Fibroblast of gingiva (primary cell): Measurements from ENCODE around the gene DENND6A.
"Not testable (repeated sequence)": the region's sequence is repeated elsewhere in the genome, so short reads cannot be mapped to it uniquely, and the experiment has no call there.

ENCODE experiments used
- DNase-seq: peaks from one replicate; pipeline ENCODE4 v3.0.0-alpha.2; 2011; ENCODE audit warnings: low read depth

DENND6A gene

DNA sequence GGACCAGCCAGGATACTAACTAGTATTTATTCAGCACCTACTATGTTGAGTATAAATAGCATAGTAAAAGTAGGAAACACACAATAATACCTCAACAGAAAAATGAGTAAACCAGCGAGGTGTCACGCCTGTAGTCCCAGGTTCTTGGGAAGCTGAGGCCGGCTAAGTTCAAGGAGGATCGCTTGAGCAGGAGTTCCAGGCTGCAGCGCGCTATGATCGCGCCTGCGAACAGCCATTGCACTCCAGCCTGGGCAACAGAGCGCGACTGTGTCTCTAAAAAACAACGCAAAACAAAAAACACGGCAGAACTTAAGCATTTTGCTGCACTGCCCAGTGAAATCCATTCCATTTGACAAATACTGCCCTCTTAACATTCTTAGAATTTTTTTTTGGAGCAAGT is 1.3 kb upstream of the DENND6A start:
- no peak for DNase-seq

DNA sequence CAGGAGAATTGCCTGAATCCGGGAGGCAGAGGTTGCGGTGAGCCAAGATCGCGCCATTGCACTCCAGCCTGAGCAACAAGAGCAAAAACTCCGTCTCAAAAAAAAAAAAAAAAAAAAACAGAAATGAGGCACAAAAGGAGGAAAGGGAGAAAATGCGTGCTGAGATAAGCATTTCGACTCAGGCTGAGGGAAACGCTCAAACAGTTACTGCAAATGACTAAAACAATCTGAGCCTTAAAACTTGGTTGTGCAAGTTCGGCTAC is 813 bp downstream of the DENND6A start:
- not testable (repeated sequence) for DNase-seq

DNA sequence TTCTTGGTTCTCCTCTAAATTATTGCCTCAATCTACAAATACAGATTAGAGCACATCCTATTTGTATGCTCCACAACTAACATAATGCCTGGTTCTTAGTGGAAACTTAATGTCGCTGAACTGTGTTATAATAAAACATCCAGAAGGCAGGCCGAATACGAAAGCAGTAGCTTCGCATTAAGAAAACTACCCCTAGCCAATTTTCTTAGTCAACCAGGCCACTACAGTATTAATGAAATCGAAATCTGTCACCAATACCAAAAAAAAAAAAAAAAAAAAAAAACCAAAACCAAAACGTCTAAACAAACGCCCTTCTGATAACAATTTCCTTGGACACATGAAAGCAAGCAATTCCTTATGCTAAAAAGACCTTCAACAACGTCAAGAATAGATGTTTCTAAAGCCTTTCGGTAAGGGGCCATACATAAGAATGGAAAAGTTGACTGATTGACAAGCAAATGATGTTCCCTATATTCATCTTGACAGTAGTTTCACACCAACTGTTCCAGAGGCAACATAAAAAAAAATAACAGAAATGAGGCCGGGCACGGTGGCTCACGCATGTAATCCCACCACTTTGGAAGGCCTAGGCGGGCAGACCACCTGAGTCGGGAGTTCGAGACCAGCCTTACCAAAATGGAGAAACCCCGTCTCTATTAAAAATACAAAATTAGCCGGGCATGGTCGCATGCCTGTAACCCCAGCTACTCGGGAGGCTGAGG is 1.3 kb downstream of the DENND6A start:
- DNase-seq, result no peak

DNA sequence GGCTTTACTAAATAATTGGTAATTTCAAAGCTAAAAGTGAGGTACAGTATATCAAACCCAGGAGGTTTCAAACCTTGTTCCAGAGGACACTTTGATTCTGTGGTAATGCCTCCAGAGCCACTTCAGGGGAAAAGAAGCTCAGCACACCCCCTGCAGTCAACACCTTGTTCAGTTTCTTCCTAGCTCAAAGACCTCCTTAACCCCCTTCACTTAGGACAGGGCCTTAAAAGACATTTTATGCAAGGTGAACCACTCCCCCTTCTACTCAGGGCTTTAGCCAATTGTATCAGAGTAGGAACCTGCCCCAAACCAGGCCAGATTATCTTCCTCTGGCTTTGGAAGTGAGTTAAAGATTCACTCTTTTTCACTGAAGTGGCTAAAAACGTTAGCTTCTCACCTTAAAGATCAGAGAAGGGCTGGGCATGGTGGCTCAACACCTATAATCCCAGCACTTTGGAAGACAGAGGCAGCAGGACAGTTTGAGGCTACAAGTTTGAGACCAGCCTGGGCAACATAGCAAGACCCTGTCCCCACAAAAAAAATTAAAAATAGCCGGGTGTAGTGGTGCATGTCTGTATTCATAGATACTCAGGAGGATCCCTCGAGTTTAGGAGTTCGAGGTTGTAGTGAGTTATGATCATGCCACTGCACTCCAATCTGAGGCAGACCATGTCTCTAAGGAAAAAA is 3.4 kb downstream of the DENND6A start:
- no peak for DNase-seq

DNA sequence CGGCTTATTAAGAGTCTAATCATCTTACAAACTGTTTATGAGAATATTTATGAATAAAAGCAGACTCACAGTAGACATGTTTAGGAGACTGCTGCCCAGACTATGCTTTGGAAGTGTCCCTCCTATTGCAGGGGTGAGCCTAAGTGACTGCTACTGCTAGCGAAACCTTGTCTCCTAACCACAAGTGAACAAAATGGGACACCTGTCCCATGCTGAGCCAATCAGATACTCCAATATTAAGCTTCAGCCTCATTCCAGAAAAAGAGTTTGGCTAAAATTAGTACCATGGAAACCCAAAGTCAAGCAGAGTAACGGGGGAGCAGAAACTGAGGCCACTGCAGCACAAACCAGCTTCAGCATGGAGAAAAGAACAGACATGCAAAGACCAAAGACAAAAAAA is 4.6 kb downstream of the DENND6A start:
- DNase-seq, result no peak

DNA sequence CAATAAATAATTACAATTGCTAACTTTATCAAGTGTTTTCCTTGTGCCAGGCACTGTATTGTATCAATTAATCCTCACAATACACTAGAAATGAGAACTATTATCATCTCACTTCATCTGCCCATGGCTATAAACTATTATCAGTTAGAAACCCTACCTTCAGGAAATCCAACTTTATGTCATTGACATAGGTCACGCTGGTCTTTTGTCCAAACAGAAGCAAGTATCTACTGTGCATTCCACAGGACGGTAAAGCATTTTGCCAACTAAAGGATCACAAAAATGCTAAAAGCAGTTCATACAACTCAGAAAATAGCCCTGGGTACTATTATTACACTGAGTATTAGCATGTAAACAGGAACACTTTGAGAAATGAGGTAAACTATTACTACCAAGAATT is 9.6 kb downstream of the DENND6A start:
- no peak for DNase-seq

DNA sequence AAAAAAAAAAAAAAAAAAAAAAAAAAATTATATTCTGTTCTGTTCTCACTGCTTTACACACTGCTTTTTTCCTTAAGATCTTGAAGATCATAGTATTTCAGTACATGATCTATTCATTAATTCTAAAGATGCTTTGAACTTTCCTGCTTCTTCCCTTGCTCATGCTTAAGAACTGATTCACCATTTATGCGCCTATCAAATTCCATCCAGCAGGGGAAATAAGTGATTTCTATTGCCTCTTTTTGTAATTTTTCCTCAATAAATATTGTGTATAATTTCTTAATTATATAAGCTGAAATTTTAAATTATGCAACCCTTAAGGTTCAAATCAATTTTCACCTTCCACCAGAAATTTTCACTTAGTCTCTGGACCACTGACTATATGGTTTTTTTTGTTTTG is 10.6 kb downstream of the DENND6A start:
- no peak for DNase-seq

DNA sequence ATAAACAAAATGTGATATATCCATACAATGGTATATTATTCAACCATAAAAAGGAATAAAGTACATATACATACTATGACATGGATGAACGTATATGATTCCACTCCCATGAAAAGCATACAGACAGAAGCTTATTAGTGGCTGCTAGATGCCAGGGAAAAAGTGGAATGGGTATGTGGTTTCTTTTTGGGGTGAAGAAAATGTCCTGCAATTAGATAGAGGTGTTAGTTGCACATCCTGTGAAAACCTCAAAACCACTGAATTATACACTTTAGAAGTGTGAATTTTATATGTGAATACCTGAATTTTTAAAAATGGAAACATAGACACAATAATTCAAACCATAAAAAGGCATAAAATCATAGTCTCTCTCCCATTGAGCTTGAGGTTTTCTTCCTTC is 11.2 kb downstream of the DENND6A start:
- no peak for DNase-seq

DNA sequence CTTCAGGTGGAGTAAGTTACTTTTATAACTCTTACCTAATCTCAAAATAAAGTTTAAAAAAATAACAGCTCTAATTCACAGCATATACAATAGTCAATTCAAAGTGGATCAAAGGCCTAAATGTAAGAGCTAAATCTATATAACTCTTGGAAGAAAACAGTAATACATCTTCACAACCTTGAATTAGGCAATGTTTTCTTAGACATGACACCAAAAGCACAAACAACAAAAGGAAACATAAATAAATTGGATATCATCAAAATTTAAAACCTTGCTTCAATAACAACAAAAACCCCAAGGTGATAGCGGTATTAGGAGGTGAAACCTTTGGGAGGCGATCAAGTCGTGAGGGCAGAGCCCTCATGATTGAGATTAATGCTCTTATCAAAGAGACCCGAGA is 12.8 kb downstream of the DENND6A start:
- DNase-seq, result no peak

DNA sequence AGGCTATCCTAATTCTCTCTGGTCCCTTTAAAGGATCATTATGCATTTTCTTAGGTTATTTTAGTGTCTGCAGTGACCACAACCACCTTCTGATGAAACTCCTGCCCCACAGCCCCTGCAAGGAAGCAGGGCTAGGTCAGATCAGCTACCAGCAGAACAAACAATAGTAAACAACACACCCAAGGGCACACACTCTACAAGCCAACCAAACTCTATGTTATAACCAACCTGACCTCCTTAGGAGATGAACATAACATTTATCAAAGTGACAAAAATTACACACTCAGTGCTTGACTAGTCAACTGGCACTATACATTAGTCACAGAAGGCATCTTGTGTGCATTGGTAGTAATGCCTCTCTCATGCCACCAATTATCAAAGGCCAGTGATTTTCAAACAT is 17.3 kb downstream of the DENND6A start:
- DNase-seq, result no peak

DNA sequence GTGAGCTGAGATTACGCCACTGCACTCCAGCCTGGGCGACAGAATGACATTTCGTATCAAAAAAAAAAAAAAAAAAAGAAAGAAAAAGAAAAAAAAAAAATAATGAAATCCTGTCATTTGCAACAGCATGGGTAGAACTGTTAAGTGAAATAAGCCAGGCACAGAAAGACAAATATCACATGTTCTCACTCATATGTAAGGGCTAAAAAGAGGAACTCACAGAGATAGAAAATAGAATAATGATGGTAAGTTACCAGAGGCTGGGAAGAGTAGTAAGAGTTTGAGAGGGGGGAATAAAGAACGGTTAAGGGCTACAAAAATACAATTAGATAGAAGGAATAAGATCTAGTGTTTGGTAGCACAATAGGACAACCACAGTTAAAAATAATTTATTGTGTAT is 19.7 kb downstream of the DENND6A start:
- no peak for DNase-seq

DNA sequence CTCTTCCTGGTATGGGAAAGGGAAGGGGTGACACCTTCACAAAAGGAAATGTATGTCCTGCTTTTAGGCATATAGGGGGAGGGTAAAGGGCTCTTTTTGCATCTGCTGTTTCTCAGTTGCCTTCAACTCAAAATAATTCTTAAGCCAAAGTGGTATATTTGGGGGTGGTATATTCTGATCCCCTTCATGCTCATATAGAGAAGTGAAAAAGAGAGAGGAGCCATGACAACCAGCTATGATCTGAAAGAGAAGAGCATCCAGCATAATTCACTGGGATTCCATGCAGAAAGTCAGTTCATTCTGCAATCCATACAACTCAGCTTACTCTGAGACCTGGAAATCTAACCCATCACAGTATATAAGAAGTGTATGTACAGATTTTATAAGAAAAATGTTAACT is 22.3 kb downstream of the DENND6A start:
- DNase-seq, result no peak

DNA sequence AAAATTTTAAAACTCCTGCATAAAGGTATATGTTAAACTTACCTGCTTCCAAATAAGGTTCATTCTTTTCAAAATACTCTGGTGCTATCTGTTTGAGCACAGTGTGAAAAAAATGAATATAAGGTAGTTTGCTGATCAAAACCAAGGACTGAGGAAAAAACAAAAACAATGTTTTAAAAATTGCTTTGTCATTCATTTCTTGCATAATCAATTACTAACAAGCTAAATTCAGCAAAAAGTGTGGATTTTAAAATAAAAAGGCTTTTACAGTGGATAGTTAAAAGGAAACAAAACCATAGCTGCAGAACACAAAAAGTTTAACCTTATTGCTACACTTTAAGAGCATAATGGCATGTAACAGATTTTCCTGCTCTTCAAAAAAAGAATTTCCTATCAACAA is 31.5 kb downstream of the DENND6A start:
- no peak for DNase-seq

DNA sequence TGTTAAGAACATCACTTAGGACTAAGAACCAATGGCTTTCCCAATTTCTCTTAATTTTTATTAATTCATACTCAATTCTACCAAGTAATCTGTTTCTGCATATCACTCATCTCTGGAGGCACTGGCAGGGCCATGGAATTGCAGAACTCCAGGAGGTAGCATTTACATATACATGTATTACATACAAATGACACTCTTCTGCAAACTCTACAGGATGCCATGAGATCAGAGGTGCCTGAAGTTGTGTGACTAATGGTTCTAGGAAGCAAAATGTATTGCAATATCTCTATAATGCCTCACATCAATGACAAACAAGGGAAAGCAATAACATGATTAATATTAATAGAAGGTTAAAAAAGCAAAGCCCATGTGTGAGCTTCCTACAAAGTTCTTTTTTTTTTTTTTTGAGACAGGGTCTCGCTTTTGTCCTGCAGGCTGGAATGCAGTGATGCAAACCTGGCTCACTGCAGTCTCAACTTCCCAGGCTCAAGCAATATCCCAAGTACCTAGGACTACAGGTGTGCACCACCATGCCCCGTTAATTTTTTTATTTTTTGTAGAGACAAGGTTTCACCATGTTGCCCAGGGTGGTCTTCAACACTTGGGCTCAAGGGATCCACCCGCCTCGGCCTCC is 33.0 kb downstream of the DENND6A start:
- DNase-seq, result no peak

DNA sequence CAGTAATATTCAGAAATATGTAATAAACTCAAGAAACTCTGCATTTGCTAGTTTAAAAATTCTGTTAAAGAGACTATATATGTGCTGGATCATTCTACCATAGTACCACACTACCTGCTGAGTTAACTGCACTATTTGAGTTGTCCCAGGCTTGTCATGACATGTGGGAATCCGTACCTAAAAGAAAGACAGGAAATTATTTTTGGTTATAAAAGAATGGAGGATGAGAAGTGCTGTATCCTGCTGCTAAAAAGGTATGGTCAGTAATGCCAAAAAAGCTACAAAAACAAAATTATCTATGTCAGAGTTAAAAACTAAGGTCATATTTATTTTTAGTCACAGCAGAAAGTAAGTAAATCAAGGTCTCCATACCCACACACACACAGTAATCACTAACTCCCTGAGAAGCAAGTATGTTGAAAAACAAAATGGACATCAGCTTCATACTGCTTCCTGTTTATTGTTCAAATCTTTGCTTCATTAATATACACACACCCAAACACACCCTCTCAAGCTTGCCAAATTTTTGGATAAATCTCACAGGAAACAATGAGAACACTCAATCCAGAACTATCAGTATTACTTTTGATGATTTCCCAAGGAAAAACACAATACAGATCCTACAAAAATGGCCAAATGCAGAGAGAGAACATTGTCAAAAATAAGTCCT is 33.7 kb downstream of the DENND6A start:
- DNase-seq, result no peak

DNA sequence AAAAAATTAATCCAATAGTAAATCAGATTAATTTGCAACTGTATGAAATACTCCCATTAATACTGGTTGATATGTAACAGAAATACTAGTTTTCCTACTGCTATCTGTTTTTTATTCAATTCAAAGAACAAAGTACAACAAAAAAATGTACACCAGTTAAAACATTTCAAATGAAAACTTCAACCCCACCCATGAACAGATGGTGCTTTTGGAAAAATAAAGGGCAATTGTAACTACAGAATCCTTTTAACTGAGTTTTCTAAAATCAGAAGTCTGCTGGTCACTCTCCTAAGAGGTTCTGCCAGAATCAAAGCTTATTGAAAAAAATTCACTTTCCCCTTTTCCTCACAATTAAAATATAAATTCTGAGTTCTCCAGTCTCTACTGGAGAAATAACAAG is 34.3 kb downstream of the DENND6A start:
- no peak for DNase-seq

DNA sequence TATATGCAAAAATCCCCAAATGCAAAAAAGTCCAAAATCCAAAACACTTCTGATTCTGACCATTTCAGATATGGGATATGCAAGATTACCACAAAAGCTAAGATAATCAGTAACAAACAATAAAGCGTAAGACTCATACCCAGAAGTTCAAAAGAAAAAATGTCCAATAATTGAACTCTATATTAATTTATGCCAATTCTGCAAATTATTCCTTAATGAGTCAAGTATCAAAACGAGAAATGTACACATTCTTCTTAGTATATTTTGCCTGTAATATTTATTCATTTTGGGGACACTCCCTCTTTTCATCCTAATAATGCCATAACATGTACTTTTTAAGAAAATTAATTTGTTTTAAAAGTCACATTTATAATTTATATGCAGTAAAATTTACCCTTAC is 37.1 kb downstream of the DENND6A start:
- DNase-seq, result no peak

DNA sequence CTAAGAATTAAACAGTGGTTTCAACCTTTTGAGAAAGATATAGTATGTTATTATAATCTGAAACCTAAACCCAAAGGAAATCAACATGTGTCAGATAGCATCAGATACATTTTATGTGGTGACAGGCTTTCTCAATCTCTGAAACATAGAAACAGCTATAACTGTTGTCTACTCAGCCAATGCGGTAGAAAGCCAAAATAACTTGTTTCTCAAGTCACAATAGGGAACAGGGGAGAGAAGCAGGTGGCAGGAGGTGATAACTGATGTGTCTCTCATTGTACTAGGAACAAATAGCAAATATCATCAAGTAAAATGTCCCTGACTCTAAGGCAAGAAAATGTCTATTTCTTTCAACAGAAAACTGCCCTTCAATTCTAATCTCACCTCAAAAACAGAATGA is 38.6 kb downstream of the DENND6A start:
- no peak for DNase-seq

DNA sequence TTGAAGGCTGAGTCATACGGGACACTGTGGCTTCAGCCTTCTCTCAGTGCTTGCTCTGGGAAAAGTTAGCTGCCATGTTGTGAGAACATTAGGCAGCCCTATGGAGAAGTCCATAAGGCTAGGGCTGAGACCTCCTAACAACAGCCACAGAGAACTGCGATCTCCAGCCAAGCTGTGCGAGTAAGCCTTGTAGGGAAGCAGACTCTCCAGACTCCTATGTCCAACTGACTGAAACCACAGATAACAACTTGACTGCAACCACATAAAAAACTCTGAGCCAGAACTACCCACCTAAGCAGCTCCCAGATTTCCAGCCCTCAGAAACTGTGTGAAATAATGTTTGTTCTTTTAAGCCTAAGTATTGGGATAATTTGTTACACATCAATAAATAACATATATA is 40.7 kb downstream of the DENND6A start:
- no peak for DNase-seq

DNA sequence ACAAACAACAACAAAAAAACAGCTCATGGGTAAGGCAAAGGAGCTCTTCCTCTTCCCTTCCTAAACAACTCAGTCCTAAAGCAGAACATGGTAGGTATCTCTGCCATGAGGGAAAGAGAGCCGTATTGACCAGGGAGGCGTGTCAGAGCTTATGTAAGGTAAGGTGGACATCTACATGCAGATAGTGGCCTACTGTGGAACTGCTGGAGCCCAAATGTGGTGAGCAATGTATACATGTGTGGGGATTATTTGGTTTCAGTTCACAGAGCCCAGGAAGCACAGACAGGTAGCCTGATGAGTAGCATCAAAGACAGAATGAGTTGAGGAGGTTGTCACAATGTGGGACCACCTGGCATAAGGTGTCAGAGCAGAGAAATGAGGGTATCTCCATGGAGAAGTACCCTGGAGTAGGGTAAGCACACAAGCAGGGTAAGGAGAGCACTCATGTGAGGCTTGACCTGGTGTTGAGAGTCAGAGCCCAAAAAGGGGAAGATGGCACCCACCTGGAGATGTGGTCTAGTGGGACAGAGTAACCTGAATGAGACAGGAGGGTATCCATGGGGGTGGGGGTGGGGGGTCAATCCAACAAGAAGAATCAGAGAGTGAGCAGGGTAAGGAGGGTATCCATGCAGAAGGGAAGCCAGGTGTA is 45.5 kb downstream of the DENND6A start:
- DNase-seq, result no peak

DNA sequence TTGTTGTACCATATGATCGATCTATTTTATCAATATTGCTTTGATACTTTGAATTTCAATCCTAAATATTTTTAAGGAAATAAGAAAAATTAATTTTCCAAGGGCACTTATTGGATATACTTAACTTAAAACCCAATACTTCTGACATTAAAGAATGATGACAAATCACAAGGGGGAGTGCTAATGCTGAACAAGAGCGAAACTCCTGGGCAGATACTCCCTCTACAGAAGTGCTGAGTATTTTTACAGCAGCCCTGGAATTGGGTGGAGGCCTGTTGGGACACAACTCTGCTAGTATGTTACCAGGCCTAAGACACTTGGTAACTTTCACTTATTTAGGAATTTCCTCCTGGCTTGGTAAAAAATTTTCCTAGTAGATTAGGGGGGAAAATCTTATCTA is 46.2 kb downstream of the DENND6A start:
- peak; percentile 64 for DNase-seq

DNA sequence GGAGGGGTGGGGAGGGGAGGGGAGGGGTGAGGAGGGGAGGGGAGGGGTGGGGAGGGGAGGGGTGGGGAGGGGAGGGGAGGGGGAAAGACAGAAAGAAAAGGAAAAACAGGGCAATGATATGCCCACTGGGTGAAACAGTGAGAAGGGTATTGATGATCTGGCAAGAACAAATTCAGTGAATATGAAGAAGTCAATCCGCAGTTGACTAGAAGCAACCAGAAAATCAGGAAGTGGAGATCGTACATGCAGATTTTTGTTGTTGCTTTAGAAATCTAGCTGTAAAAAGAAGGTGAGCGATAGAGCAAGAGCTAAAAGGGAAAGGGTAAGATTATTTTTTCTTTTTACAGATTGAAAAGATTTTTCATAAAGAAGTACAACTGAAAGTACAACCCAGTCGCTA is 48.1 kb downstream of the DENND6A start:
- DNase-seq, result no peak

DNA sequence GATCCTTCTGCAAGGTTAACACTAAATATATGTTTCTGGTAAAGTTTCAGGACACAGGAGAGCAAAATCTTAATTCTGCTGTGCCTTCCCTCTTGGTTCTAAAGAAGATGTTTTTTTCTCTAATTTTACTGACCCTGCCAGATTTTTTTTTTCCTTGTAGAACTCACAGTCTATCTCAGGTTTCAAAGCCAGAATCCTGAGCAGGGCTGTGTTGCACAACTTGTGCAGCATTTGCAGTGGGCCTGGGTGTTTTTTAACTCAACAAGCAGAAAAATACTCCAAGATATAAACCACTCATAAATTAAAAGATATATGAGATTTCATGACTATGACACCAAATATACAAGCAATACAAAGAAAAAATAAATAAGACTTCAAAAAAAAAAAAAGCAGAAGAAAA is 55.5 kb downstream of the DENND6A start:
- DNase-seq, result peak; percentile 72
